ENCODE data around the gene HCN1.

Gene HCN1

DNA sequence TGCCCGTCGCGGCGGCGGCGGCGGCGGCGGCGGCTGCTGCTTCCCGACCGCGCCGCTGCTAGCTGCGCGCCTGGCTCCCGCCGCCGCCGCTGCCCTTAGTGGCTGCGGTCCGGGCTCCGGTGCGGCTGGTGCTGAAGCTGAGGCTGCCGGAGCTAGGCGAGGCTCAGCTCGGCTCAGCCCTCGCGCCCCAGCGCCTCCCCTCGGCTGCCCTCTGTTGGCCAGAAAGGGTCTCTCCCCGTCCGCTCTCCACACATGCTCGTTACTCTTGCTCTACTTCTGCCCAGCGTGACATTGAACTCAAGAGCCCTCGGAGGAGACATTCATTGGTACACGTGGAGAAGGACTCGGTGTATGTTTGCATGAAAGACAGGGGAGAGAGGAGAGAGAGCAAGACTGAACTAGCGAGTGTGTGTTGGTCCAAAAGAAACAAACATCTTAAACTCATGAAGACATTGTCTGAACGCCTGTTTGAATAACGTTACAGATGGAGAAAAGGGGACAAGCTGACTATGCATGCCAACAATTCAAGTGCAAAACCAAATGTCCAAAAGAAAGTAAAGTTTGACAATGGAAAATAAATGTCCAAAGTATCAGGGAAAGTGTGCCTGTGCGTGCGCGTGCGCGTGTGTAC is at the start of gene HCN1:
Gene HCN1, minus strand, starts transcription at position 175 of the 631 bp plus-strand sequence.
- Mint-ChIP-seq H3K27ac (no peak within 1 kb of the TSS), H3K4me1 (ENCODE audit: low read depth) (peaks cover 2% of the 10 kb centered on the region), H3K9me3 (peaks cover 9% of the 10 kb centered on the region), H3K4me3 (no peak within 1 kb of the TSS), H3K27me3 (peaks cover 29% of the 10 kb centered on the region), H3K36me3 (ENCODE audit: low read depth) (peaks cover 7% of the 10 kb centered on the region)

GRCh38 chr5:45741110-45741509 is 44.9 kb upstream of the HCN1 start:
- peaks cover 9% of the 10 kb centered on the region for H3K9me3 Mint-ChIP-seq
- no peaks in the 10 kb centered on the region for H3K27me3 Mint-ChIP-seq
- no peaks in the 10 kb centered on the region for H3K36me3 Mint-ChIP-seq (ENCODE audit: low read depth)
- no peak overlapping the region for H3K4me3 Mint-ChIP-seq
- H3K27ac Mint-ChIP-seq, result no peak overlapping the region
- H3K4me1 Mint-ChIP-seq (ENCODE audit: low read depth), result no peaks in the 10 kb centered on the region

GRCh38 chr5:45737153-45737552 is 41.0 kb upstream of the HCN1 start:
- H3K27me3 Mint-ChIP-seq, result no peaks in the 10 kb centered on the region
- no peaks in the 10 kb centered on the region for H3K36me3 Mint-ChIP-seq (ENCODE audit: low read depth)

GRCh38 chr5:45725537-45725936 is 29.4 kb upstream of the HCN1 start:
- Mint-ChIP-seq H3K27me3 (no peaks in the 10 kb centered on the region), H3K27ac (no peak overlapping the region), H3K36me3 (ENCODE audit: low read depth) (no peaks in the 10 kb centered on the region), H3K9me3 (peaks cover 6% of the 10 kb centered on the region), H3K4me3 (no peak overlapping the region), H3K4me1 (ENCODE audit: low read depth) (no peaks in the 10 kb centered on the region)

More at GRCh38 chr5:45737153-45737552, 41.0 kb upstream of the HCN1 start:
- H3K4me3 Mint-ChIP-seq, result no peak overlapping the region
- no peak overlapping the region for H3K27ac Mint-ChIP-seq
- H3K4me1 Mint-ChIP-seq (ENCODE audit: low read depth), result no peaks in the 10 kb centered on the region
- H3K9me3 Mint-ChIP-seq, result peaks cover 6% of the 10 kb centered on the region

DNA sequence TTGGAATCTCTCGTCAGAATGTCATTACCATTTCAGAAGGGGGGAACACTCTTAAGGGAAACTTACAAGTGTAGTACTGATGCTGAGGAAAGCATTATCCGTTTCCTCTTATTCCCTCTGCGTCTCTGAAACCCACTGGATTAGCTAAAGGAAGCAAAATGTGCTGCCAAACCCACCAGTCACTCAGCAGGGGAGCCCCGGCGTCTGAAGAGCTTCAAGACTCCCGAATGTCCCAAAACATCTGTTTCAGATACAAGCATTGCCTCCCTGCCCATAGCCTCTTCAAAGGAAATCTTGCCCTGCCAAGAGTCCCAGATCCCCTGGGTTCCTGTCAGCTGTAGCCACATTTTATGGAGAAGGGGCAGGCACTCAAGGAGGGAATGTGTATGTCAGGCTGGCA is 1.0 kb upstream of the HCN1 start:
- Mint-ChIP-seq H3K27me3 (peaks cover 29% of the 10 kb centered on the region), H3K4me3 (no peak overlapping the region), H3K9me3 (peaks cover 9% of the 10 kb centered on the region), H3K36me3 (ENCODE audit: low read depth) (peaks cover 7% of the 10 kb centered on the region), H3K27ac (no peak overlapping the region), H3K4me1 (ENCODE audit: low read depth) (peaks cover 2% of the 10 kb centered on the region)

DNA sequence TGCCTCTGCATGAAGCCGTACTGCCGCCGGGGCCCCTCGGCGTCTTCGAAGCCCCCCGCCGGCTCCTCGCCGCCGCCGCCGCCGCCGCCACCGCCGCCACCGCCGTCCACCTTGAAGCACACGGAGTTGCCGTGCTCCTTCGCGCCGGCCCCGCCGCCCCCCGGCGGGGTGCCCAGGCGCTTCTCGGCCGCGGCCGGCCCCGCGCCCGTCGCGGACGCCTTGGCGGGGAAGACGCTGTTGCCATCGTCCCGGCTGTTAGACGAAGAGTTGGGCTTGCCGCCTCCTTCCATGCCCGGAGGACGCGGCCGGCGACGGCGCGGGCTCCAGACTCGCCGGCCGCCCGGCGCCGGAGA is 400 bp downstream of the HCN1 start:
- H3K36me3 Mint-ChIP-seq (ENCODE audit: low read depth), result peaks cover 7% of the 10 kb centered on the region
- H3K27ac Mint-ChIP-seq, result no peak overlapping the region
- peaks cover 2% of the 10 kb centered on the region for H3K4me1 Mint-ChIP-seq (ENCODE audit: low read depth)
- peaks cover 9% of the 10 kb centered on the region for H3K9me3 Mint-ChIP-seq
- peaks cover 29% of the 10 kb centered on the region for H3K27me3 Mint-ChIP-seq
- no peak overlapping the region for H3K4me3 Mint-ChIP-seq

GRCh38 chr5:45694971-45695803 is 993 bp downstream of the HCN1 start:
- peaks cover 29% of the 10 kb centered on the region for H3K27me3 Mint-ChIP-seq
- peaks cover 9% of the 10 kb centered on the region for H3K9me3 Mint-ChIP-seq
- H3K36me3 Mint-ChIP-seq (ENCODE audit: low read depth), result peaks cover 7% of the 10 kb centered on the region
- peaks cover 2% of the 10 kb centered on the region for H3K4me1 Mint-ChIP-seq (ENCODE audit: low read depth)
- H3K4me3 Mint-ChIP-seq, result no peak overlapping the region
- no peak overlapping the region for H3K27ac Mint-ChIP-seq

- H3K27ac Mint-ChIP-seq, result no peak overlapping the region
- H3K4me3 Mint-ChIP-seq, result no peak overlapping the region
- H3K9me3 Mint-ChIP-seq, result peaks cover 9% of the 10 kb centered on the region
- H3K36me3 Mint-ChIP-seq (ENCODE audit: low read depth), result peaks cover 7% of the 10 kb centered on the region
- H3K4me1 Mint-ChIP-seq (ENCODE audit: low read depth), result peaks cover 2% of the 10 kb centered on the region
- peaks cover 29% of the 10 kb centered on the region for H3K27me3 Mint-ChIP-seq
These were observed 1.8 kb downstream of the HCN1 start for GRCh38 chr5:45694255-45694814.

GRCh38 chr5:45692481-45692880 is 3.7 kb downstream of the HCN1 start:
- Mint-ChIP-seq H3K9me3 (peaks cover 4% of the 10 kb centered on the region), H3K27ac (no peak overlapping the region), H3K4me1 (ENCODE audit: low read depth) (peaks cover 2% of the 10 kb centered on the region), H3K36me3 (ENCODE audit: low read depth) (peaks cover 7% of the 10 kb centered on the region), H3K4me3 (no peak overlapping the region), H3K27me3 (peaks cover 27% of the 10 kb centered on the region)

DNA sequence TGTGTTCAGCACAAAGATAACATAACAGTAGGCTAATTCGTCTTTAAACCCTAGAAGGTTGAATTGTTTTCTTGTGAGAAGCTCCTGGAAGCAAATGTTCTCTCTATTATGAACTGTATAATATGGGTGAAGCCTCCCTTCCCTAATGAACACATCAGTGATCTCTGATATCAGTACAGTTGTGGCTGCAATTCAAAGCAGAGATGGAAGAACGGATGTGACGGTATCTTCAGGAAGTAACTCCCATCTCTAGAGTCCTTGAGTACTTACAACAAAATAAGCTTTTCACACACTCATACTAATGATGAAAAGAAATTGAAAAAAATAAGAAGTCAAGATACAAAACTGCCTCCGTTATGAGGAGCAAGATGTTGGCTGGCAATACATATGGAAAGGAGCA is 4.5 kb downstream of the HCN1 start:
- H3K36me3 Mint-ChIP-seq (ENCODE audit: low read depth), result peaks cover 7% of the 10 kb centered on the region
- peaks cover 2% of the 10 kb centered on the region for H3K4me1 Mint-ChIP-seq (ENCODE audit: low read depth)
- H3K27ac Mint-ChIP-seq, result no peak overlapping the region
- no peak overlapping the region for H3K4me3 Mint-ChIP-seq
- H3K27me3 Mint-ChIP-seq, result peaks cover 18% of the 10 kb centered on the region
- peaks cover 4% of the 10 kb centered on the region for H3K9me3 Mint-ChIP-seq

GRCh38 chr5:45687701-45688100 is 8.5 kb downstream of the HCN1 start:
- Mint-ChIP-seq H3K27ac (no peak overlapping the region), H3K27me3 (no peaks in the 10 kb centered on the region), H3K4me3 (no peak overlapping the region), H3K36me3 (ENCODE audit: low read depth) (no peaks in the 10 kb centered on the region), H3K4me1 (ENCODE audit: low read depth) (no peaks in the 10 kb centered on the region), H3K9me3 (no peaks in the 10 kb centered on the region)

DNA sequence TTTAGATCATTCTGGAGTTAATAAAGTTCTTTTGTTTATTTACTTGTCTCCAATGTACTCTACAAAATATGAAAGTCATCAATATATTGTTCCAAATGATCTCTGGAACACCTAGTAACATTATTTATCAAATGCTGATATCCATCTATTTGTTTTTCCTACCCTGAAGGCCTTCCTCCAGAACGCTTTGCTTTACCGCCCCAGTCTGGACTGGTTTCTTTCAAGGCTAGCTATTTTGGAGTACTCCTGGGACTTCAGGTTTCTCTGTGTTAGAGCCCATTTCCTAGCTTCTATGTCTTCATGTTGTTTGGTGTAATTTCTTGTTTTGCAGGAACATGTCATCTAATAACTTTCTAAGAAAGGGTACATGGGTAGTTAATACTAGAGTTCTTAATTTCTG is 9.6 kb downstream of the HCN1 start:
- no peaks in the 10 kb centered on the region for H3K36me3 Mint-ChIP-seq (ENCODE audit: low read depth)
- no peak overlapping the region for H3K4me3 Mint-ChIP-seq
- H3K27ac Mint-ChIP-seq, result no peak overlapping the region
- no peaks in the 10 kb centered on the region for H3K4me1 Mint-ChIP-seq (ENCODE audit: low read depth)
- no peaks in the 10 kb centered on the region for H3K27me3 Mint-ChIP-seq
- no peaks in the 10 kb centered on the region for H3K9me3 Mint-ChIP-seq

DNA sequence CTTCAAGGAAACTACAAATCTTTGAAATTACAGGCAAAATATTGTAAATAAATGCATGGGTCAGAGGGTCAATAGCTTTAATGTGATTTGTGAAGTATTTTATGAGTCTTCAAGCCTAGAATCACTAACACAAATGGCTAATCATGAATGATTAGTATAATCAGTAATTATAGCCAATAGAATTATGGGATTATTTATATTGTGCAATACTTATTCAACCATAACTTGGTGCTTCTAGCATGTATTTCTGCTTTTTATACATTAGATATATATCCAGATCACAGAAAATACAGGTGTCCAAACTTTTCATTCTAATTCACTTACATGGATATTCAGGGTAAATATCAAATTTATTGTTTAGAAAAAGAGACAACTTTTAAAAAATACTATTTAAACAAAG is 12.1 kb downstream of the HCN1 start:
- H3K27ac Mint-ChIP-seq, result no peak overlapping the region
- no peaks in the 10 kb centered on the region for H3K9me3 Mint-ChIP-seq
- no peaks in the 10 kb centered on the region for H3K4me1 Mint-ChIP-seq (ENCODE audit: low read depth)
- H3K27me3 Mint-ChIP-seq, result no peaks in the 10 kb centered on the region
- no peak overlapping the region for H3K4me3 Mint-ChIP-seq
- no peaks in the 10 kb centered on the region for H3K36me3 Mint-ChIP-seq (ENCODE audit: low read depth)

DNA sequence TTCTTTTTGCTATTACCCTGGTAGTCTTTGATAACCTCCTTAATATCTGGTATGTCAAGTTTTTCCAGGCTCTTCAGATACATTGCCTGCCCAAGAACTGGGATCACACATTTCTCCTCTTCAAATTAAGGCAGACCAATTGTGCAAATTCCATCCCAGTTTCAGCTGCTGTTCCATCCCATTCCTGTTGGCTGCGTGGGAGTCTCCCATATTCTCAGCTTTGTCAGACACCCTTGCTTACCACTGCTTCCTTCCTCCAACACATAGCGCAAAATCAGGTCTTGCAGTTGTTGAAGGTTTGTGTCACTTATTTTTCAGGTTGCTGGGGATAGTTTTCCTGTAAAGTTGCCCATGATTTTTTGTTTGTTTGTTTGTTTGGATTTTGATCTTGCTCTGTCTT is 15.2 kb downstream of the HCN1 start:
- H3K36me3 Mint-ChIP-seq (ENCODE audit: low read depth), result no peaks in the 10 kb centered on the region
- H3K9me3 Mint-ChIP-seq, result no peaks in the 10 kb centered on the region
- no peak overlapping the region for H3K4me3 Mint-ChIP-seq
- H3K4me1 Mint-ChIP-seq (ENCODE audit: low read depth), result no peaks in the 10 kb centered on the region
- no peak overlapping the region for H3K27ac Mint-ChIP-seq
- no peaks in the 10 kb centered on the region for H3K27me3 Mint-ChIP-seq

GRCh38 chr5:45677524-45677923 is 18.7 kb downstream of the HCN1 start:
- Mint-ChIP-seq H3K9me3 (no peaks in the 10 kb centered on the region), H3K27ac (no peak overlapping the region), H3K36me3 (ENCODE audit: low read depth) (no peaks in the 10 kb centered on the region), H3K4me3 (no peak overlapping the region), H3K4me1 (ENCODE audit: low read depth) (no peaks in the 10 kb centered on the region), H3K27me3 (no peaks in the 10 kb centered on the region)

Measured in stimulated activated naive CD8-positive, alpha-beta T cell treated with anti-CD3 and anti-CD28 coated beads, Interleukin-15, Interleukin-2, amounts not matched to agents 100 ng/mL and 50 ng/mL, for 24 hours (primary cell).